ENCODE data around the gene CD248.

- no peak for TF ChIP-seq POLR2AphosphoS5 (IDR thresholded peaks at IDR 0.05; ENCODE audit: low read depth, low read length)
- TF ChIP-seq POLR2A (IDR thresholded peaks at IDR 0.05; ENCODE audit: low read depth, low read length) = no peak
These were observed 2.0 kb downstream of the CD248 start for GRCh38 chr11:66314561-66315497.

All from GM12892 (cell line).